Renal cortex interstitium (tissue), 11 donors: ENCODE measurements around the gene CNTNAP5. TPM values are rescaled to one million over a fixed set of nuclear protein-coding genes. Genes with fewer than 3 reads are reported as not detected.

Source experiments
- DNase-seq, 11 donors: peaks; one replicate each; pipeline ENCODE4 v3.0.0-alpha.2; 2013; ENCODE audit warnings: low read depth in 9 of 11, low spot score in 4 of 11; ENCODE audit errors: extremely low read depth in 1 of 11
- polyA plus RNA-seq, 3 donors: library from polyadenylated mRNA; unstranded; fragments of 120-200 nt; gene quantifications; one replicate each; pipeline ENCODE4 v1.2.1, GENCODE V29; 2013; ENCODE audit not compliant: insufficient read length in 3 of 3

The CNTNAP5 gene
- polyA plus RNA-seq, 3 donors = 0.03 to 0.04 TPM; not detected in 1

- DNase-seq = no peak
These were observed 534.1 kb downstream of the CNTNAP5 start for GRCh38 chr2:124559236-124559635.

- no peak for DNase-seq
These were observed 535.6 kb downstream of the CNTNAP5 start for GRCh38 chr2:124560592-124561112.

GRCh38 chr2:124561486-124561885 is 536.4 kb downstream of the CNTNAP5 start:
- no peak for DNase-seq

GRCh38 chr2:124563426-124563825 is 538.3 kb downstream of the CNTNAP5 start:
- DNase-seq = no peak

GRCh38 chr2:124566518-124566970 is 541.5 kb downstream of the CNTNAP5 start:
- no peak for DNase-seq

- DNase-seq = no peak
These were observed 545.8 kb downstream of the CNTNAP5 start for GRCh38 chr2:124570872-124571271.

GRCh38 chr2:124571836-124572235 is 546.7 kb downstream of the CNTNAP5 start:
- DNase-seq = no peak

- DNase-seq = no peak
These were observed 548.0 kb downstream of the CNTNAP5 start for GRCh38 chr2:124572934-124573634.

- no peak for DNase-seq
These were observed 550.4 kb downstream of the CNTNAP5 start for GRCh38 chr2:124575497-124575896.

GRCh38 chr2:124580263-124580662 is 555.2 kb downstream of the CNTNAP5 start:
- no peak for DNase-seq

GRCh38 chr2:124582387-124582786 is 557.3 kb downstream of the CNTNAP5 start:
- DNase-seq = no peak

GRCh38 chr2:124584615-124585014 is 559.5 kb downstream of the CNTNAP5 start:
- peak in 3 of 11 donors; percentile 1 to 25 (median 4) for DNase-seq

- DNase-seq = no peak
These were observed 560.2 kb downstream of the CNTNAP5 start for GRCh38 chr2:124585277-124585676.

GRCh38 chr2:124586210-124586609 is 561.1 kb downstream of the CNTNAP5 start:
- DNase-seq = no peak

GRCh38 chr2:124586835-124587234 is 561.7 kb downstream of the CNTNAP5 start:
- DNase-seq = no peak

GRCh38 chr2:124589971-124590370 is 564.9 kb downstream of the CNTNAP5 start:
- DNase-seq = no peak

GRCh38 chr2:124602759-124603158 is 577.7 kb downstream of the CNTNAP5 start:
- no peak for DNase-seq

- DNase-seq = no peak
These were observed 579.9 kb downstream of the CNTNAP5 start for GRCh38 chr2:124604940-124605339.

GRCh38 chr2:124607679-124608078 is 582.6 kb downstream of the CNTNAP5 start:
- no peak for DNase-seq

- no peak for DNase-seq
These were observed 584.6 kb downstream of the CNTNAP5 start for GRCh38 chr2:124609667-124610066.

GRCh38 chr2:124610141-124610540 is 585.1 kb downstream of the CNTNAP5 start:
- DNase-seq = no peak
